Measurements from ENCODE around the gene IZUMO1. TPM values are rescaled to one million over a fixed set of nuclear protein-coding genes. Genes with fewer than 3 reads are reported as not detected.
A peak's percentile ranks its signal among the peaks of the same experiment; 100 is the strongest.

The IZUMO1 gene
- total and polyA plus RNA-seq, 2 of the 4 experiments (the other 2 are of a cell fraction) = not detected

DNA sequence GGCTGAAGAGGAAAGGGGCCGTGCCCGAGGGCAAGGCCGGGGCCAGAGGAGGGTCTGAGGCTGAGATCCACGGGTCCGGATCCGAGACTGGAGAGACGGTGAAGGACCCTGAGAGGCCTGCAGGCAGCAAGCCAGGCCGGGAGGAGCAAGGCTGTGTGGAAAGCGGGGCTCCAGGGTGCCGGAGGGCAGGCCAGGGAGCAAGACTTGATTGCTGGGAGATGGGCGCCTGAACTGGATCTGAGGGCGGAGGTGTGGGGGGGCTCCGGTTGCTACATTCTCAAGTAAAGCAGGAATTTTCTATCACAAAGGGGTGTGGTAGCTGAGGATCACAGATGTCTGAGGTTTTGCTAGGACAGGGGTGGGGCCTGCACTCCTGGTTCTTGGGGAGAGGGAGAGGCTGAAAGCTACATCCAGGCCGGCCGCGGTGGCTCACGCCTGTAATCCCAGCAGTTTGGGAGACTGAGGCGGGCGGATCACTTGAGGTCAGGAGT, 31.0 kb downstream of the IZUMO1 start:
- Histone ChIP-seq H3K9me3 (ENCODE audit: control insufficient read depth, insufficient read depth, low read length) (no peaks in the 10 kb centered on the region), H3K4me1 (ENCODE audit: control insufficient read depth, insufficient read depth, low read length) (peaks cover 15% of the 10 kb centered on the region), H3K27me3 (ENCODE audit: control insufficient read depth, insufficient read depth, low read length) (no peaks in the 10 kb centered on the region), H2AFZ (replicated peaks; ENCODE audit: low read length, poor library complexity) (no peak overlapping the region), H3K36me3 (ENCODE audit: control insufficient read depth, insufficient read depth, low read length) (no peaks in the 10 kb centered on the region), H3K14ac (replicated peaks; ENCODE audit: low read depth, low read length) (no peak overlapping the region), H3K56ac (ENCODE audit: extremely low read depth, insufficient read depth, low read length) (no peak overlapping the region), H3K79me1 (ENCODE audit: low read depth in 1 of 2, low read length in 2 of 2) (peaks cover 6 to 32% of the 10 kb centered on the region in 2 experiments; a peak in 3 of 4 replicates), H3K23ac (ENCODE audit: low read depth, low read length) (no peak overlapping the region), H4K91ac (ENCODE audit: insufficient read depth, low read depth, low read length) (no peak overlapping the region), H2AK5ac (ENCODE audit: low read depth, low read length) (peak overlapping the region; percentile 97; the same call in 1 of the 2 replicates), H4K8ac (ENCODE audit: low read depth in 2 of 2, low read length in 2 of 2) (no peak overlapping the region), H3K4me3 (ENCODE audit: insufficient read depth, low read depth, low read length) (no peak overlapping the region), H3K18ac (ENCODE audit: low read depth, low read length) (no peak overlapping the region), H4K20me1 (ENCODE audit: insufficient read depth, low read length) (no peaks in the 10 kb centered on the region), H3K9me1 (ENCODE audit: insufficient read depth, low read length) (peaks cover 7% of the 10 kb centered on the region; the same call in 1 of the 2 replicates), H3K27ac (ENCODE audit: insufficient read depth, low read length) (no peak overlapping the region), H2BK5ac (ENCODE audit: low read depth, low read length, poor library complexity, severe bottlenecking) (no peak overlapping the region), H2AK9ac (replicated peaks; ENCODE audit: low read depth, low read length, poor library complexity) (peak overlapping the region; percentile 42), H3K4ac (ENCODE audit: low read depth, low read length) (no peak overlapping the region), H3K9ac (ENCODE audit: low read depth, low read length) (no peak overlapping the region), H2BK15ac (ENCODE audit: low read depth, low read length) (no peak overlapping the region), H2BK20ac (ENCODE audit: low read depth, low read length) (no peak overlapping the region), H3K4me2 (ENCODE audit: low read depth, low read length) (no peak overlapping the region), H2BK120ac (ENCODE audit: low read depth, low read length) (no peak overlapping the region), H4K5ac (ENCODE audit: low read depth, low read length) (no peak overlapping the region)
- ATAC-seq (ENCODE audit: low read depth) (no peak), DNase-seq (no peak)
- POLR2A ChIA-PET (ENCODE audit: unreplicated experiment) = no interaction called here
- BruUV-seq (replicated peaks) = no TSS peak
- intact Hi-C loops (cut with micrococcal nuclease) (loop anchor here (2.0 kb wide), 1 partner anchor 41 kb away; no protein-coding TSS in a partner anchor), dilution Hi-C loops (cut with HindIII; ENCODE audit: low sequenced_read_pairs, unreplicated experiment) (no loop called here), in situ Hi-C loops (cut with MboI; ENCODE audit: low sequenced_read_pairs) (no loop called here)
- TF ChIP-seq FOS (IDR thresholded peaks at IDR 0.05; ENCODE audit: low read depth, low read length) = no peak
- no peak for TF ChIP-seq CEBPB (IDR thresholded peaks at IDR 0.05; ENCODE audit: low read depth, low read length)
- 70% methylated on average over 7 of the region's 19 CpGs; no CpG with 5 or more reads in 1 of the 2 experiments for WGBS, 2 experiments (ENCODE audit: extremely low coverage in 2 of 2, insufficient read length in 1 of 2)
- CTCF ChIA-PET = interaction anchor here (0.7 to 1.5 kb wide), 3 partner anchors 40 to 278 kb away, joined by 3 read pairs; partner anchors contain the start of genes GYS1 and RUVBL2
